GF-D8 (cell line): ENCODE data around the gene WWOX.

Experiments
- DNase-seq: peaks from one replicate; lab custom pipeline; 2025; lab: John Stamatoyannopoulos, UW

Gene WWOX

DNA sequence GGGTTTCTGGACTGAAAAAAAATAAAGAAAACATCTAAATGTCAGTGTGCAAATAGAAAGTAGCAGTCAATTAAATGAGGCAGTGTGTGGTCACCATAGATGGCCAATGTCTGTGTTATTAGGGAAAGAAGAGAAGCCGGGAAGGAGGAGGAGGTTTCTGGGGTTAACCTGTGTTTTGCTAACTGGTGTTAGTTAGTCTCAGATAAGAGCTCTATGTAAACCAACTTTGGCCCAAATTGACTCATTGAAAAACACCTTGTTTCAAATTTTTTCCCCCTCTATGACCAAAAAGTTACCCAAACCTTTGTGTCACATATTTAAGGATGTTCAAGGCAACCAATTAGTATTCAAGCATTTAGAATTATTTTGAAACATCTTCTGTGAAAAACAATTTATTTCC is 970.2 kb downstream of the WWOX start:
- no peak for DNase-seq

DNA sequence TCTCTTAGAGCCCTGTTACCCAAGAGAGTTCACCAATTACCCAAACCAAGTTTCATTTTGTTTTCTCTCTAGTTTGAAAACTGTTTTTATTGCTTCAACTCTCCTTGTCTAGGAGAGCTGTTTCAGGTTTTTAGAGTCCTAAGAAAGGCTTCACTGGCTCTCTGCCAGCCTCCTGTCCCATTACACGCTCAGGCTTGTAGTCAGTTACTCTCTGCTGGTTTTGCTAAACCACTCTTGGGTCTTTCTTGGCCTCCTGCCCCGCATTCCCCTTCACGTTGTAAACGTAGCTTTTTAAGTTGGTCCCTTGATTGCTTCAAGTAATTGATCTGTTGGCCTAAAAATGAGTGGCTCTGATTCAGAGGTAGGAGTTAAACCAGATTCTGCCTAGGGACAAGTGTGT is 972.0 kb downstream of the WWOX start:
- DNase-seq: no peak

DNA sequence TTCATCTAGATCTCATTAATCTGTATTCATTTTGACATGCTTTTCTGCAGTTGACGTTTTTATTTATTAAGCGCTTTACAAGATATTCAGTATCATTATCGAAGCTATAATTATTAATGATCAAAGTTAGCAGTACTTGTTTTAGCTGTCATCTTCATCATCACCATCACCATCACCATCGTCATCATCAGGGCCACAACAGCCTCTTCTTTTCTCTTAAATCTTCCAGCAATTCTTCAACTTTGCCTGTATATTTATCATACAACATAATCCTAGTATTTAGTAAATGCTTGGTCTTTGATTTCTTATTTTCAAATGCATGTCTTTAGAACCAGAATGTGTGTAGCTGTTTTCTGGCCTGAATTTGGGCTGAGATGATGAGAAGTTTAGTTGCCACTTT is 973.1 kb downstream of the WWOX start:
- no peak for DNase-seq

DNA sequence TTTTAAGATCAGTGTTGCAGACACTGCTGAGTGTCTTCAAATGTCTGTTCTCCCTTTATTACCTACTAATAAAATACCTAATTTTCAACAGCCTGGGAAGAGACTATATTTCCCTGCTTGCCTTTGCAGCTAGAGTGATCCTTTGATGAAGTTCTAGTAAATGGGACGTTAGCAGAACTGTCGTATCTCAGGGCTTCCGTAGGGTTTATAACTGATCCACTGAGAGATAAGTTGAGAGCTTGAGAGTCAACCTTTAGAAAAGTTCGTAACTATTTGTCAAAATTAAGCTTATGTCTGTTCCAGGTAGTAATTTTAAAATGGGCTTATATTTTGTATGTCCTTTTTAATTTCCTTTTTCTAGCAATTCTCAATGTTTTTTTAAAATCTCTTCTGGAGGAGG is 974.1 kb downstream of the WWOX start:
- DNase-seq: no peak

DNA sequence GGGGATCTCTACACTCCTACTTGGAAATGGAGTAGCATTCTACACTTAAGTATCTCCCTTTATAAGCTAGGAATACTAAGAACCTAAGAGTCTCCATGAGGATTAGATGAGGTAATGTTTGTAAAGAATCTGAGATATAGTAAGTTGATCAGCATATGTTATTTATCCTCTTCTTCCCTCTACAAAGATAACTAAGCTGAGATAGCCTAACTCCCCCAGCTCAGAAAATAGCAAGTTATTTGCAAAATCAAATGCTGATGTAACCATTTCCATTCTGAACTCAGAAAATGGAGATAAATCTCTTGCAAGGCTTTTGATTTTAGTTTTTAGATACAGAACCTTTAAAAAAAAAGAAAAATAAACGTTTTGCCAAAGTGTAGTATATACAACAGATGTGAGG is 975.1 kb downstream of the WWOX start:
- DNase-seq: no peak

DNA sequence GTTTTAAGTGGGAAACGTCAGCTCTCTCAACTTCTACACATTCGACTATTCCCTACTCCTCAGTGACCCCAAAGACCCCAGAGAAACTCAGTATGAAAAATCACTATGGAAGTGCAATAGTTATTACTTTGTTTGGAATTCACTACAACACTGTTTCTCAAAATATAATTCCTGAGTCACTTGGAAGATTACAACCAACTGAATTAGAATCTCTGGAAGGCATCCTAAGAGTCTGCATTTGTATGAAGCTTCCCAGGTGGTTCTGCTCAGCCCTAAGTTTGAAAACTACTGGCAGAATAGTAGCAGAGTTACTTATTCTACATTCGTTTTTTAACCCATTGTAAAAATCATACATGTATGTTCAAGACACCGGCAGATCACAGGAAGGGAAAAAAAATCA is 975.5 kb downstream of the WWOX start:
- DNase-seq: no peak

DNA sequence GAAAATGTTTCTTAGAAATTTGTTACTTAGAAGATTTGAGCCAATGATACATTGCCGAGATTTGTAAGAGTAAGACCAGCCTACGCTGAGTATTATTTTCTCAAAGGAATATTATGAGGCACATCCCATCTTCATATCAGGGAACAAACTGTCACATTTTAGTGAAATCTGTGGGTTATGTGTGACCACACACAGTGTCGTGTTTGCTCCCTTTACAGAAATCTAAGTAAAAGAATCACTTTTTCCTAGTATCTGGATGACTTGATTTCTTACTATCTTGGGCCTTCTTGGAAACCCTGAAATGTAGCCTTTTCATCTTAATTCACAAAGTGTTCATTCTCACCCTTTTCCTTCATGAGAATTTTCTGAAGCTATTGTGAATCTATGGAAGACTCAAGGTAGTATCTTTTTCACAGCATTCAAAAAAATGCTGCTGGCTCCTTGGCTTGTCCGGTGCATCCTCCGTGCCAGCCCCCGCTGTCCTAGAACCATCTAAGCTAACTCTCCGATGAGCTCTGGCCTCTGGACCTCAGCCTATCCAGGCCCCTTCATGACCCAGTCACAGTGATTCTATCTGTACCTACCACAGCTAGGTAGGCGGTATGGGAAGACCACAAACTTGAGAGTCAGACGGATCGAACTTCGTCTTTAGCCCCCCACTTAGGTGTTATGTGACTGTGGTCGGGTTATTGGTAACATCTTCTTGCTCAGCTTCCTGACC is 976.8 kb downstream of the WWOX start:
- no peak for DNase-seq

DNA sequence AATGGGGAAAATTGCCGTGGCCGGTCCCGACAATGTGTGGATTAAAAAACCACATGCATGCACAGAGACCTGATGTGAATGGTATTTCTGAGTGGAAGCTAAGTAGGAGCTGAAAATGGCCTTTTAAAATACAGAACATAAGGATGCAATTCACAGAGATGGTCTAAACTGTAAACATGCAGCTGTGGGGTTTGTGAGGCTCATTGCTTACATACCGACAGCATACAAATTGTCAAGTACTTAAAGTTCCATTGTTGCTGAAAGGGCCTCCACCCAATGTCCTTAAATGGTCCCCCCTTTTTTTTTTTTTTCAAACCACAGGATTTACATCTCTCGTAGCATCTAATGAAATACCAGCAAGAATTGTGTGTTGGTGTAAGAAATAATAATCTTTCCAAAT is 977.9 kb downstream of the WWOX start:
- no peak for DNase-seq

DNA sequence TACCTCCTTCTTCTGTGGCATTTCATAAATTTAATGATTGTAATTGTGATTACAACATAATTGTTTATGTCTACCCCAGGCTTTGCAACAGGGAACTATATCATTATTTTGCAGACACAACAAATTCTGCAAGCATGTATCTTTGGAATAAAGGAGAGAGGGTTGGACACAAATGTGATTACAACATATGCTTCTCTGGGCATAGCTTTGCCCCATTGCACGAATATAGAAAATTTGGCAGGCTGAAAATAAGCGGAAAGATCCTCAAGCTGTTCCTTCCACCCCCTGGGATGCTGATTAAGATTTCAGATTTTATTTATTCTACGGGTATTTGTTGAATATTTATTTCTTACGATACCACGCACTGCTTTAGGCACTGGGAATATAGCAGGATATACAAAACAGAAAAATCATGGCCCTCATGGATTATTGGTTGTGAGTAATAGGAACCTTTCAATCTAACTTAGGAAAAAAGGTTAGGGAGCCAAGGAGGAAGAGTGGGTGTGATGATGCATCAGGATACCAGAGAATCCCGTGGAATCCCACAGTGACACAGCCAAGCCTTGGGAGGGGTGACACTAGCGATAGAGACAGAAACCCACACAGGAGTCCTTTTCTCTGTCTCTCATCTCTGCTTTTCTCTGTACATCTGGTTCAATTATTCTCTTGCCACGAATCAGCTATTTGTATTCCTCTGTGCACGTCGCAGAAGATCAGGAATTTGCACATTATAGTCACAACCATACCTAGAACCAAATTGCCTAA is 980.4 kb downstream of the WWOX start:
- no peak for DNase-seq

DNA sequence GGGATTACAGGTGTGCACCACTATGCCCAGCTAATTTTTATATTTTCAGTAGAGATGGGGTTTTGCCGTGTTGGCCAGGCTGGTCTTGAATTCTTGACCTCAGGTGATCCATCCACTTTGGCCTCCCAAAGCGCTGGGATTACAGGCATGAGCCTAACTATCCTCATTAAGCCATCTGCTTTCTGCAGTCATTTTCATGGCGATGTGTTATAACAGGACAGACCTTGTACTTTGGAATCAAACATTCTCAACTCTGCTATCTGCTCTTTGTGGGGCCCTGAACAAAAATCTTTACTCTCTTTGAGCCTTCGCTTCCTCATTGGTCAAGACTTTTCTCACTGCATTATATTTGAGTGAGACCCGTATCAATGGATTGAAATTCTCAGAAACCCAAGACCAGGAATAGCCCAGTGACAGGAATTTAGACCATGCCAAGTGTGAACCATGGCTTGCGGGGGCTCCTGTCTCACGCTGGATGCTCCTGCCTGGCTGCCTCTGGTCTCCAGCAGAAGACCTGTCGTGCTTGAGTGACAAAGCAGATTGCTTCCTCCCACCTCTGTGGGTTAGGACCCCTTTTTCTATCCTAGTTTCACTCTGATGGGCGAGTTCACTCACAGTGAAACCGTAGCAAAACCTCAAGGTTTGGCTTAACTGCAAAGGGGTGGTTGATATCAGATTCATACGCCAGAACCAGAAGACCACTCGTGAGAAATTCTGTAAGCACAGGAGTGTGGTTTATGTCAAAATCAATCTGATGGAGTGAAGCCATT is 982.0 kb downstream of the WWOX start:
- DNase-seq: no peak

DNA sequence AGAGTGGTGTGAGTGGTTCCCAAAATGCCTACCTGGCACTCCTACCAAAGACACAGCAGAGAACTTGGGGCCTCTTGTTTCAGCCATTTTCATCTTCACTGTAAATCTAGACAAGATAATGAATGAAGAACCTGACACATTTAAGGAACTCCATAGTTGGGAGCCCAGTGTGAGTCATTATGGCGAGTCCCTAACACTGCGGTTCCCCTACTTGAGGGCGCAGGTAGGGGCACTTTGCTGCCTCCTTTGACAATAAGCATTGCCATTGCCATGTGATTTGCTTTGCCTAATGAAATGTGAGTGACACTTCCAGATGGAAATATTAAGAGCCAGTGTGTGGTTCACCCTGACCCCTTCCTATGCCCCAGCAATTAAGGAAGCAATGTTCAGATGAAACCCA is 983.5 kb downstream of the WWOX start:
- DNase-seq: no peak

DNA sequence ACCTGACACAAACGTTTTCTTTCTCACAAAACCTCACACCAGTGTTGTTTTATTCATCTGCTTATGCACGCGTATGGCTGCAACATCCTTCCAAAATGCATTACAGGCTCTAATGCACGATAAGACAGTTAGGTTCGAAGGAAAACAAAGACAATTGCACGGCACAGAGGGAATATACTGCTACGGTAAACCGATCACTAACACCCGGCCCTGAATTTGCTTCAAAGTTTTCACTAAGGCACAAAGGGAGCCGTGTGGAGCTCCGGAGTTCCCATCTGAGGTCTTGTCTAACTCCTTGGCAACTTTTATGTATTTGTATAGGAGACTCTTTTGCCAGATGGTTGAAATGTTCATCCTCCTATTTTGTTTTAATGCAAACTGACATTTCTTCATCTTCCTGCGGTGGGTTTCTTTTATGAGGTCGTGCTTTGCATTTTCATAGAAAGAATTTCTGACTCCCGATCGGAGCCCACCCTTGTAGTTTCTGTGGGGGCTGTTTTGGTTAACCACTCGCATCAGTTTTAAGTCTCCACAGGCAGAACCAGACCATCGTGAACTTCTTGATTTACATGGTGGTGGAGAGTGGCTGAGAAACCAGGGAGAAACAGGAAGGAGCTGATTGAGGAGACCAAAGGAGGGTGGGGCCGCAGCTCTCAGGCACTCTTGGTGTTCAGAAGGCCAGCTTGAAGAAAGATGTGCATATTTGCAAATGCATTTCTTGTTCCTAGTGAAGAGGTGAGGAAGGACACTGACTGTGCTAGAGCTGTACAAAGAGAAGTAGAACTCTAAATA is 984.2 kb downstream of the WWOX start:
- DNase-seq: no peak

DNA sequence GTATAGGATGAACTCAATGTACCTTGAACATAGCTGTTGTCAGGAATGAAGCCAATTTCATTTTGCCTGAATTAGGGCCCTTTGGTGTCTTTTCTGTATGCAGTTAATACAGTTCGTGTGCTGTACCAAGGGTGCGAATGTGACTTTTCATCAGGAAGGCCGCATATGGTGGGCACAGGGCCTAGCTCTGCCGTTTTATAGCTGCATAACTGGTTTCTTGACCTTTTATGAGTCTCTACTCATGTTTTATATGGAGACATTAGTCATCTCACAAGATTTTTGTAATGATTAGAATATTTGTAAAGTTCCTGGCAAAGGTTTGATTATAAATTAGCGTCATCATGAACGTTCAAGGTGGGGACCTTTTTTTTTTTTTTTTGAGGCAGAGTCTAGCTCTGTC is 989.5 kb downstream of the WWOX start:
- DNase-seq: no peak

DNA sequence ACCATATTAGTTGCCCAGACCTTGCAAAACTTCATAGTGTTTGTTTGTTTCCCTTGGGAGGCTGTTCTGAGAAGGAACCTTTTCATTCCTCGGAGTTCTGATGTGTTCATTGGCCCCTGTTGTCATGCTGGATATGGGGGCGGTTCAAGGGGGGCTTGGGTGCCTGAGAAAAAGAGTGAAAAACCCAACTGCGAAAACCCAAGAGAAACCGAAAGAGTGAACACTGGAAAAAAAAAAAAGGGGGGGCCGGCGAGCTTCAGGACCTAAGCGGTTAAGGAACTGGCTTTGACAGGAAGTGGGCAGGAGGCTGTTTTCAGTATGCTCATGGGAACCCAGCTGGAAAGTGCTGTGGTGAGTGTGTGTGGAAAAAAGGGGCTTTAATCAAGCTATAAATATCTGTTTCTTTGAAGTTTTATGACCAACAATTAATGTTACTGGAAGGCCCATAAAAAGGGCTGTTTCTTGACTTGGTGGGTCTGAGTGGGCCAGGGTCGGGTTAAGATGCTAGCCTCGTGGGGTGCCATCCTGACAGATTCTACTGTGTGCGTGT is 990.4 kb downstream of the WWOX start:
- peak; percentile 86 for DNase-seq

DNA sequence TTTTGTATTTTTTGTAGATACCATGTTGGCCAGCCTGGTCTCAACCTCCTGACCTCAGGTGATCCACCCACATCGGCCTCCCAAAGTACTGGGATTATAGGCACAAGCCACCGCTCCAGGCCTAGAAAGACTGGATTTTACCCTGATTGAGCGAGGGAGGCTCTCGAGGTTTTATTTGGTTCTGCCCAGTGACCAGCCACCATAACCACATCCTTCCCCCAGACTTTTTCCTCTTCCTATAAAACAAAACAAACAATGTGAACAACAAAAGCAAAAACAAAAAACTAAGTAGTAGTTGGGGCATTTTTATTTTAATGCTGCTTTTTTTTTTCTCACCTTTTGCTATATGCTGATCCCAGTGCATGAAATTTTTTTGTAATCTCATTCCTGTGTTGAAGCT is 991.5 kb downstream of the WWOX start:
- DNase-seq: no peak

DNA sequence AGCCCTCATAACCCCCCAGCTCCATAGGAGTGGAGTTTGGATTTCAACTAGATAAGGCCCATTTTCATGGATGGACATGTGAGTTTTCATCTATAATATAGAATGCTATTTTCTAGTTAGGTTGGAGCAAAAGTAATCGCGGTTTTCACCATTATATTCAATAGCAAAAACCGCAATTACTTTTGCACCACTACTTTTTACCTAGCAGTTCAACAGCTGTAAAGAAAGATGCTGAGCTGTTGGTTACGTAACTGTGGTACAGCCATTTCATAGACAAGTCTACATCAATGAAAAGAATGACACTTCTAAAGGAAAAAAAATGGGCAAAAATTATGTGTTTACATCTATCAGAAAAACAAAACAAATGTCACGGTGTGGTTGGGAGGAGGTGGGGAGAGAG is 993.4 kb downstream of the WWOX start:
- peak; percentile 4 for DNase-seq

DNA sequence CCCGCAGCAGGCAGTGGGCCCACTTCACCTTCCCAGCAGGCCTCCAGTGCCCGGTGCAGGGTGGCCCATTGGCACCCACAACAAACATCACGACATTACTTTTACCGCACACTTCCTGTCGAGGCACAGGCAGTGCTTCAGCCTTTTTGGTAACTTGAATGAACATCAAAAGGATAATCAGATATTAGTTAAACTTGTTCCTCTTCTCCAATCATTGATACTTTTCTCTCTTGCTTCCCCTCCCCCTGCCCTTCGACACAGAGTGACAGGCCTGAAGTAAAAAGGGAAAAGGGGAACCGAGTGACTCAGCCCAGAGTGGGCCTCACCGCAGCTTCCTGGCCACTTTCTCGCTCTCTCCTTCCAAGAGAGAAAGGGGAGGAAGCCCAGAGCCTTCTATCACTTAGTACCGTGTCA is 994.1 kb downstream of the WWOX start:
- peak; percentile 86 for DNase-seq

DNA sequence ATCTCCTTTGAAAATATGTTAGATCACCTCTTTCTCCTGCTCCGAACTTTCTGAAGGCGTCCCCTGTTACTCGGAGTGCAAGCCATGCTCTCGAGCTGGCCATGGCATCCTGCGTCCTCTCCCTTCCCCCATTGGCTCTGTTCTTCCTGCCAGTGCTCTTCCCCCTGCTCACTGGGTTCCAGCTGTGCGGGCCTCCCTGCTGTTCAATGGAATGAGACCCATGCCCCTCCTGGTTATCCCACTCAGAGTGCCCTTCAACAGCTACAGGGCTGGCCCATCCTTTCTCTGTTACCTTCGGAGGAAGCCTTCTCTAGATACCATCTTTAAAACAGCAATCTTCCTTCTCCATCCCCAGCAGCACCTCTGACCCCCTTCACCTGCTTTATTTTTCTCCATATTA is 996.8 kb downstream of the WWOX start:
- DNase-seq: no peak

DNA sequence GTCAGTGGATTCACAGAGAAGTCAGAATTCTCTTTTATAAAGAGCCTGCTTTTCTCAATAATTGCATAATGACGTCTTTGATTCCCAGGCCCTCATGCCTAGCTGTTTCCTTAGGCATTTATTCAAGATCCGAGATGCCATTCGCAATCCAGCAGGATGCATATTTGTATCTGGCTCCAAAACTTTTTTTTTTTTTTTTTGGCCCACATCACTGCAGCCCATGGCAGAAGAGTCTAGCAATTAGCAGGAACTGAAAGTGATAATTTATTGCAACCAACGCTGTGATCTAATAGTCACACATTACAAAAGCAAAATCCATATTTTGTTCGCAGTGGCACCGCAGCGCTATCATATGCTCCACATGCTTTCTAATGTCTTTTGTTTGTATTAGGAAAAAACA is 997.7 kb downstream of the WWOX start:
- DNase-seq: no peak

DNA sequence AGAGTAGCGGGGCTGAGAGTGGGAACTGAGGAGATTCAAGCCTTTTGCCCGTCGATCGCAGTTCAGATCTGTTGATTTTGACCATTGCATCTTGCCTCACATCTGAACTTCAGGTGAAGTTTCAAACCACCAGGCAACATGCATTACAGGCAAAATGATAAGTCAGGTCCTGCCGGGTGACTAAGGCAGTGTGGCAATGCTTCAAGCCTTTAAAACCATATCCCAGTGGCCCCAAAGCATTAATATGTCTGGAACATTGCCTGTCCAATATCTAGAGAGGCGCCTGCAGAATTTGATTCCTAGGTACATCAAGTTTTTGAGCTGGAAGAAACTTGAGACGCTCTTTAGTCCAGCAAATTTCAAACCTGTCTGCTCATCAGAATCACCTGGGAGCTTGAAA is 998.3 kb downstream of the WWOX start:
- no peak for DNase-seq

DNA sequence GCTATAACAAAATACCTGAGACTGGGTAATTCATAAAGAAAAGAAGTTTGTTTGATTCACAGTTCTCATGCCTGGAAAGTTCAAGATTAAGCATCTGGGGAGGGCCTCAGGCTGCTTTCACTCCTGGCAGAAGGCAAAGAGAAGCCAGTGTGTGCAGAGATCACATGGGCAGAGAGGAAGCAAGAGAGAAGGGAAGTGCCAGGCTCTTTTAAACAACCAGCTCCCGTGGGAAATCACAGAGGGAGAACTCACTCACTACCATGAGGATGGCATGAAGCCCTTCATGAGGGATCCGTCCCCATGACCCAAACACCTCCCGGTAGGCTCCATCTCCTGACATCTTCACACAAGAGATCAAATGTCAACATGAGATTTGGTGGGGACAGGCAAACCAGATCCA is 999.5 kb downstream of the WWOX start:
- DNase-seq: no peak

DNA sequence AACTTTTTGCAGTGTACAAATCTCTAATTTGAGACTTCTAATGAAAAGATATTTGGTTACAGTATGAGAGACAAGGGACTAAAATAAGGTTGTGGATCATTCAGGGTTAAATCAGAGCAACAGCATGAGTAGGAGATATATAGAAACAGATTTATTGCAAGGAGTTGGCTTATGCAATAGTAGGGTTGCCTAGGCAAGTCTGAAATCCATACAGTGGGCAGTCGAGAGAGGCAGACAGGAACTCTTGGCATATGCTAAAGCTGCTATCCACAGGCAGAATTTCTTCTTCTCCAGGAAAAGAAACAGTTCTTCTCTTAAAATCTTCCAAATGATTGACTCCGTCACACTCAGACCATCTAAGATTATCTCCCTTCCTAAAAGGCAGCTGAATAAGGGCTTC is 1000.3 kb downstream of the WWOX start:
- DNase-seq: no peak
